ENCODE results near the gene ACSF2. TPM values are rescaled to one million over a fixed set of nuclear protein-coding genes. Genes with fewer than 3 reads are reported as not detected.

ACSF2 gene
- total RNA-seq, 4 donors from 2014 or later = 97.3 to 193 (median 143) TPM

DNA sequence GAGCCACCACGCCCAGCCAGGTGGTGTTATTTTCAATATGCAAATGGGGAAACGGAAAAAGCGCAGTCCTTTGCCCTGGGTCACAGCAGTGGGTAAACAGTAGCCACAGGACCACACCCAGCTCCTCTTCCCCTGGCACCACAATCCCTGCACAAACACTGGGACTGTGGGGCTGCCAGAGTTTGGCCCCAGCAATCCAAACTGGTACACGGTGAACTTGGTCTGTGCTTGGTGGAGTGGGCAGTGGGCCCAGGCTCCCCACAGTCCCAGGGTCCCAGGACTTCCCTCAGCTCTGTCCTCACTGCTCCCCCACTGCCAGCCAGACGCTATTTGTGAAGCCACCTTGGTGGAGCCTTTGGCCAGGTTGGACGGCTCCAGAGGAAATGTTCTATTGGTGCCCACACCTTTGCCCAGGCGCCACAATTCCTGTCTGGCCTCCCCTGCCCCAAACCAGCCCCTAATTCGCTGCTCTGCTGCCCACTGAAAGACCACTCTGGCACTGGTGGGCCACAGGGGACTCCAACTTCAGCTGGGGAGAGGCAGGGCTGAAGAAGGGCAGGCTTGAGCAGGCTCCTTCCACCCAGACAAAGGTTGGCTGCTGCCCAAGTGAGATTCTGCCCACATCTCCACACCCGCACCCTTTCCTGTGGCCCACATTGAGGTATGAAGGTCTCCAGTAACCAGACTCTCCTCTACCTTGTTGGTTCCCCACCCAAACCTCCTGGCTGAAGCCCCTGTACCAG, 40.5 kb downstream of the ACSF2 start:
- intact Hi-C loops (cut with DNase I) = no loop called here
- no peak for DNase-seq

DNA sequence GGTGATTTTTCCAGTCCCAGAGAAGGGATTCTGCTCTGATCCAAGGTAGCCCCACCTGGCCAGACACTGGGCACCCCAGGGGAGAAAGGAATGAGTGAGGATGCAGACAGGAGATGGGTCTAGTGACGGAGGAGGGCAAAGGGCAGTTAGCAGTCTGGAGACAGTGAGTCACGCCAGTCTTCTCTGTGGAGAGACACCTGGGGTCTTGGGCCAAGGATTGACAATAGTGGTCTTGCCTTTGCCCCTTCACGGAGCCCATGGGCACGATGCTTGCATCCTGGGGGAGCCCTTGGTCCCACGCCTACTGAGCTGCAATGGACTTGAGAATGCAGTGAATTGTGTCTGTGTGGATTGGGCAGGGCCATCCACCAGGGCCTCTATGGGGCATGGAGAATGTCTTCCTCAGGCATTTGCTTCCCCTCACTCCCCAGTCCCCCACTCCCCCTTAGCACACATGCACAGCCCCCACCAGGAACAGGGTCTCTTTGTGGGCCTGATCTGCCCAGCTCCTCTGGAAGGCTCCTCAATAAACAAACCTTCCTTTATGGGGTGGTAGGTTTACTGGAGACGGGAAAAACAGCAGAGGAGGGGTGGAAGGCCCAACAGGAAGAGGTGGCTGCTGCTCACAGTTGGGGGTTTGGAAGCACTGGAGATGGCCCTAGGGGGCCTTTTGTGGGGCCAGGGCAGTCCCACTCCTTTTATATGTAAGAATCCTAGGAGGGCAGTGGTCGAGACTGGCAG, 41.3 kb downstream of the ACSF2 start:
- Histone ChIP-seq H3K27me3 (no peaks in the 10 kb centered on the region), H3K4me3 (replicated peaks in 1 of 3) (no peak overlapping the region), H3K27ac (no peak overlapping the region), H3K4me1 (peaks cover 0 to 35% of the 10 kb centered on the region in 2 donors), H3K36me3 (peaks cover 14 to 25% of the 10 kb centered on the region in 2 donors), H3K9me3 (no peaks in the 10 kb centered on the region)
- 76 to 77% methylated on average over 7 of the region's 7 CpGs for WGBS, 2 donors
- intact Hi-C loops (cut with DNase I) = no loop called here
- DNase-seq = no peak
- TF ChIP-seq POLR2A (IDR thresholded peaks at IDR 0.05) = no peak
- TF ChIP-seq, protein P1, sequence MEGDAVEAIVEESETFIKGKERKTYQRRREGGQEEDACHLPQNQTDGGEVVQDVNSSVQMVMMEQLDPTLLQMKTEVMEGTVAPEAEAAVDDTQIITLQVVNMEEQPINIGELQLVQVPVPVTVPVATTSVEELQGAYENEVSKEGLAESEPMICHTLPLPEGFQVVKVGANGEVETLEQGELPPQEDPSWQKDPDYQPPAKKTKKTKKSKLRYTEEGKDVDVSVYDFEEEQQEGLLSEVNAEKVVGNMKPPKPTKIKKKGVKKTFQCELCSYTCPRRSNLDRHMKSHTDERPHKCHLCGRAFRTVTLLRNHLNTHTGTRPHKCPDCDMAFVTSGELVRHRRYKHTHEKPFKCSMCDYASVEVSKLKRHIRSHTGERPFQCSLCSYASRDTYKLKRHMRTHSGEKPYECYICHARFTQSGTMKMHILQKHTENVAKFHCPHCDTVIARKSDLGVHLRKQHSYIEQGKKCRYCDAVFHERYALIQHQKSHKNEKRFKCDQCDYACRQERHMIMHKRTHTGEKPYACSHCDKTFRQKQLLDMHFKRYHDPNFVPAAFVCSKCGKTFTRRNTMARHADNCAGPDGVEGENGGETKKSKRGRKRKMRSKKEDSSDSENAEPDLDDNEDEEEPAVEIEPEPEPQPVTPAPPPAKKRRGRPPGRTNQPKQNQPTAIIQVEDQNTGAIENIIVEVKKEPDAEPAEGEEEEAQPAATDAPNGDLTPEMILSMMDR (IDR thresholded peaks at IDR 0.05) = no peak

More for the DNA sequence above, 40.5 kb downstream of the ACSF2 start:
- Histone ChIP-seq H3K27me3 (no peaks in the 10 kb centered on the region), H3K4me1 (peaks cover 0 to 33% of the 10 kb centered on the region in 2 donors), H3K27ac (peak overlapping the region in 1 of 3 donors; percentile 33), H3K36me3 (peaks cover 17 to 20% of the 10 kb centered on the region in 2 donors), H3K9me3 (no peaks in the 10 kb centered on the region), H3K4me3 (replicated peaks in 1 of 3) (no peak overlapping the region)
- TF ChIP-seq, protein P1 (IDR thresholded peaks at IDR 0.05) = no peak
- no peak for TF ChIP-seq POLR2A (IDR thresholded peaks at IDR 0.05)
- WGBS, 2 donors = 80 to 88% methylated on average over 7 to 9 of the region's 9 CpGs

DNA sequence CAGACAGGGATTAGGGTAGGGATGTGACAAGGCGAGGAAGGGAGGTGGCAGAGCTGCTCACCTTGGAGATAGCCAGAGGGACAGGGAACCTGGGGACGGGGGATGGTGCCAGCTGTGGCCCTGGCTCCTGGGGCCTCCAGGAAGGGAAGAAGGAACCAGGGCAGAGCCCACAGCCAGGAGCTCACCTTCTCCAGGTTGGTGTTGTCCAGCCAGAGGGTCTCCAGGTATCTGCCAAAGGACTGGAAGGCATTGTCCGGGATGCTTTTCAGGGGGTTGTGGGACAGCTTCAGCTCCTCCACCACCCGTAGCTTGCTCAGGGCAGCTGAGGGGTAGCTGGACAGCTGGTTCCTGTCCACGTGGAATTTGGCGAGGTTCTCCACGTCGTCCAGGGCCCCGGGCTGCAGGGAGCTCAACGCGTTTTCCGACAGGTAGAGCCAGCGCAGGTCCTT, 41.9 kb downstream of the ACSF2 start:
- H3K36me3 ChIP-seq = peaks cover 8 to 22% of the 10 kb centered on the region in 2 donors
- H3K9me3 ChIP-seq = no peaks in the 10 kb centered on the region
- TF ChIP-seq, protein P1 (IDR thresholded peaks at IDR 0.05) = no peak
- no peak for TF ChIP-seq POLR2A (IDR thresholded peaks at IDR 0.05)
- no peak for DNase-seq
- intact Hi-C loops (cut with DNase I) = no loop called here
- no peak overlapping the region for H3K27ac ChIP-seq
- H3K27me3 ChIP-seq = no peaks in the 10 kb centered on the region
- H3K4me3 ChIP-seq (replicated peaks in 1 of 3) = no peak overlapping the region
- H3K4me1 ChIP-seq = peaks cover 0 to 35% of the 10 kb centered on the region in 2 donors
- 45 to 89% methylated on average over 2 to 12 of the region's 13 CpGs for WGBS, 2 donors

DNA sequence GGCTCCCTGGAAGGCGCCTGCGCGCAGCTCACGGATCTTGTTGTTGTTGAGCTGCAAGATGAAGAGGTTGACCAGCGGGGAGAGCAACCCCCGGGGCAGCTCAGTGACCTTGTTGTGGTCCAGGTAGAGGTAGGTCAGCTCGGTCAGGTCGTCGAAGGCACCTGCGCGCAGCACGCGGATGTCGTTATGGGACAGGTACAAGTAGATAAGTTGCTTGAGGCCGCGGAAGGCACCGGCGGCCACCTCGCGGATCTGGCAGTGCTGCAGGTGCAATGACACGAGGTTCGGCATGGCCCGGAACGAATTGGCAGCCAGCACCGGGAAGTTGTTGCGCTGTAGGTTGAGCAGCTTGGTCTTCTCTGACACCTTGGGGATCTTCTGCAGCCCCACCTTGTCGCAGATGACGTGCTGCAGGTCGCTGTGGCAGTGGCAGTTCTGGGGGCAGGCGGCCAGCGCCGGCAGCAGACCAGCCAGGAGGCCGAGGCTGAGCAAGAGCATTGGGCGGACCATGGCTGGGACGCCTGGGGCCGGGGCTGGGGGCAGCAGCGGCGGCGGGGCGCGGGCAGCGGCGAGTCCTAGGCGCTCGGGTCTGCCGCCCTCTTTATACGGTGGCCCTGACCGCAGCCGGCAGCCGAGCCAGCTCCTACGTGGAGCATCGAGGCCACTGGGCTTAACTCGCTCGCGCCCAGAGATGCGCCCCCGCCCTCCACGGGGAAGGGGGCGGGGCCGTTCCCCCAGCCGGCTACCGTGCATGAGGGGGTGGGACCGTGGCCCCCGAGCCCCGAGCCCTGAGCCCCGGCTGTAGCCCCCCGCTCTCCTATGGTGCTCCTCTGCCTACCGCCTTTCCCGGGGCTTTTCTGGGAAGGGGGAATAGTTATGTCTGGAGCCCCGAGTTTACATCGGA, 42.5 kb downstream of the ACSF2 start, which contains the start of gene CHAD:
Gene CHAD, minus strand, starts transcription at position 577 of the 904 bp plus-strand sequence. Its CDS starts 67 bp downstream, at position 510.
- intact Hi-C loops (cut with DNase I) = no loop called here
- DNase-seq = no peak
- H3K36me3 ChIP-seq = peaks cover 5 to 23% of the 10 kb centered on the region in 2 donors
- TF ChIP-seq, protein P1 (IDR thresholded peaks at IDR 0.05) = no peak
- TF ChIP-seq POLR2A (IDR thresholded peaks at IDR 0.05) = no peak
- H3K27me3 ChIP-seq = no peaks in the 10 kb centered on the region
- H3K27ac ChIP-seq = no peak within 1 kb of the TSS
- WGBS, 2 donors = 56 to 70% methylated on average over 24 to 31 of the region's 71 CpGs
- no peaks in the 10 kb centered on the region for H3K9me3 ChIP-seq
- H3K4me1 ChIP-seq = peaks cover 0 to 35% of the 10 kb centered on the region in 2 donors
- H3K4me3 ChIP-seq (replicated peaks in 1 of 3) = no peak within 1 kb of the TSS

Data from thyroid gland (tissue), 4 donors.